ENCODE results near the gene CLK2.
"Not testable (repeated sequence)": the region's sequence is repeated elsewhere in the genome, so short reads cannot be mapped to it uniquely, and the experiment has no call there.

CLK2 gene

GRCh38 chr1:155267373-155267772 is 5.9 kb downstream of the CLK2 start:
- no peak for DNase-seq (ENCODE audit: low spot score)

- DNase-seq (ENCODE audit: low spot score), result no peak
These were observed 6.8 kb downstream of the CLK2 start for GRCh38 chr1:155266553-155266952.

- DNase-seq (ENCODE audit: low spot score), result no peak
These were observed 10.2 kb downstream of the CLK2 start for GRCh38 chr1:155263067-155263466.

- DNase-seq (ENCODE audit: low spot score), result peak; percentile 99
These were observed 11.2 kb downstream of the CLK2 start, which contains the start of gene SCAMP3 for GRCh38 chr1:155261852-155262673. Gene SCAMP3 (minus strand): TSS chr1:155262360. CDS start chr1:155262151, 209 bp downstream.

GRCh38 chr1:155261493-155261851 is 11.8 kb downstream of the CLK2 start:
- peak; percentile 55 for DNase-seq (ENCODE audit: low spot score)

GRCh38 chr1:155260276-155260675 is 13.0 kb downstream of the CLK2 start:
- DNase-seq (ENCODE audit: low spot score), result no peak

GRCh38 chr1:155256058-155256852 is 17.0 kb downstream of the CLK2 start:
- no peak for DNase-seq (ENCODE audit: low spot score)

GRCh38 chr1:155255243-155256007 is 17.9 kb downstream of the CLK2 start, which contains the start of gene ENTREP3:
Gene ENTREP3 (minus strand): TSS chr1:155255483. CDS start chr1:155254877, 606 bp downstream.
- peak; percentile 91 for DNase-seq (ENCODE audit: low spot score)

- DNase-seq (ENCODE audit: low spot score), result no peak
These were observed 18.5 kb downstream of the CLK2 start for GRCh38 chr1:155254714-155255242.

- DNase-seq (ENCODE audit: low spot score), result no peak
These were observed 19.0 kb downstream of the CLK2 start for GRCh38 chr1:155254228-155254713.

GRCh38 chr1:155253797-155254196 is 19.5 kb downstream of the CLK2 start:
- DNase-seq (ENCODE audit: low spot score), result no peak

- no peak for DNase-seq (ENCODE audit: low spot score)
These were observed 20.1 kb downstream of the CLK2 start for GRCh38 chr1:155253208-155253607.

- DNase-seq (ENCODE audit: low spot score), result no peak
These were observed 21.7 kb downstream of the CLK2 start for GRCh38 chr1:155251566-155251965.

GRCh38 chr1:155250633-155251449 is 22.5 kb downstream of the CLK2 start:
- DNase-seq (ENCODE audit: low spot score), result peak; percentile 99

GRCh38 chr1:155250246-155250632 is 23.1 kb downstream of the CLK2 start:
- no peak for DNase-seq (ENCODE audit: low spot score)

- no peak for DNase-seq (ENCODE audit: low spot score)
These were observed 25.4 kb downstream of the CLK2 start for GRCh38 chr1:155247667-155248553.

GRCh38 chr1:155246796-155247195 is 26.5 kb downstream of the CLK2 start:
- DNase-seq (ENCODE audit: low spot score), result not testable (repeated sequence)

GRCh38 chr1:155245163-155245524 is 28.2 kb downstream of the CLK2 start:
- no peak for DNase-seq (ENCODE audit: low spot score)

GRCh38 chr1:155244368-155245162 is 28.7 kb downstream of the CLK2 start:
- peak; percentile 100 for DNase-seq (ENCODE audit: low spot score)
